ENCODE measurements around the gene ROR1. TPM values are rescaled to one million over a fixed set of nuclear protein-coding genes. Genes with fewer than 3 reads are reported as not detected.

ROR1 gene
- total and polyA plus RNA-seq, 10 of the 15 experiments (the other 5 are each of a cell fraction or from before 2014, with no cell fraction given), result 0.02 to 0.08 (median 0.05) TPM; not detected in 6

- TF ChIP-seq KLF5 (IDR thresholded peaks at IDR 0.05; ENCODE audit: partially characterized antibody) (no peak), CHD2 (IDR thresholded peaks at IDR 0.05; ENCODE audit: borderline replicate concordance, low read depth, low read length) (no peak), YY1 (IDR thresholded peaks at IDR 0.05; ENCODE audit: low read depth, low read length) (no peak), KAT2A (conservative IDR thresholded peaks at IDR 0.05; ENCODE audit: control insufficient read depth, low read depth, low read length) (no peak), ZNF274 (IDR thresholded peaks at IDR 0.05; ENCODE audit: insufficient read depth, insufficient read length) (no peak), RCOR1 (conservative IDR thresholded peaks at IDR 0.05; ENCODE audit: low read depth, low read length) (no peak), IRF3 (IDR thresholded peaks at IDR 0.05) (no peak), CHD4 (IDR thresholded peaks at IDR 0.05) (no peak), ZNF592 (IDR thresholded peaks at IDR 0.05) (no peak), E4F1 (IDR thresholded peaks at IDR 0.05; ENCODE audit: borderline replicate concordance, partially characterized antibody) (no peak), HDGF (IDR thresholded peaks at IDR 0.05) (no peak), IRF4 (IDR thresholded peaks at IDR 0.05; ENCODE audit: low read depth, low read length) (no peak)
These were observed 180.4 kb downstream of the ROR1 start (continued) for GRCh38 chr1:63954187-63954586.
